HepG2 (cell line): Measurements from ENCODE around the gene GPR137.

Experiments
- GABPA ChIP-seq, 2 experiments: IDR thresholded peaks; 2 replicates each; pipeline ENCODE4 v1.6.1; 2011 to 2016; ENCODE audit warnings: low read depth in 2 of 2, low read length in 1 of 2, missing biosample characterization in 1 of 2, missing genetic modification characterization in 1 of 2
- ZNF256 ChIP-seq: sonication (generic); formaldehyde crosslinking; conservative IDR thresholded peaks from 2 replicates; pipeline ENCODE4 v1.4.0; 2020; ENCODE audit warnings: missing genetic modification reagents

DNA sequence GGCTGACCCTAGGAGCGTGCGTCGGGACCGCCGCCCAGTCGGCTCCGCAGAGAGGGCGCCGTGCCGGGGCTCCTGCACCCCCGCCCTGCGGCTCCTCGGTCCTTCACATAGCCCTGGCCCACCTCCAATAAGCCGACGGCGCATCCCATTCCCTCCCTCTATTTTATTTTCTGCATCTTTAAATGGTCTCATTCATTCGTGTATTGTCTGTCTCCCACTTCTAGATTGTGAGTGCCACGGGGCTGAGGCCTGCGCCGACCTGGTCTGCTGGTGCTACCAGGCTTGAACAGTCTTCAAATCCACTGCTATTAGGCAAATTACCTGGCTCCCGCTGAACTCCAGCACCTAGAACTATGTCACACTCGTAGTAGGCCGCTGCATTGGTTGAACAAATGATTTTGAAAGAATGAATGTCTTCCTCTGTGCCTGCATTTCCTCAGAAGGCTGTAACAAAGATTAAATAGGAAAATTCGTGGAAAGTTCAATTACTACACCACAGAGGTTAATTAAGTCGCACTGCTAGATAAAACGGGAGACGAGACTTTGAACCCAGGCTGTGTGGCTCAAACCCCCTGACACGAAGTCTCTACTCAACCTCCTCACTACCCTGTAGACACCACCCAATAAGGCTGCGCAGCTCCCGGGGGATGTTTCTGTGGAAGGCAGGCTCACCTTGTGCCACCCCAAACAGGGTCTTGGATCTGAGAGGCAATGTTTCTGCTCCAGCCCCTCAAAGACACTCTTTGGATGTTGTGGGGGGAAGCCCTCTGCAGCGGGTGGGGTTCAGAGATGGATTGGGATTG, 37.7 kb upstream of the GPR137 start:
- no peak for TF ChIP-seq GABPA (IDR thresholded peaks at IDR 0.05; ENCODE audit: low read depth, low read length)
- no peak for TF ChIP-seq GABPA (CRISPR knock-in tag; IDR thresholded peaks at IDR 0.05; ENCODE audit: low read depth)
- no peak for TF ChIP-seq ZNF256 (CRISPR knock-in tag)
